WTC11 (cell line): ENCODE results near the gene TSPAN9. TPM values are rescaled to one million over a fixed set of nuclear protein-coding genes. Genes with fewer than 3 reads are reported as not detected.

ENCODE experiments used
- ATAC-seq: fragments of 200-7000 bp; cut with Tn5 transposase; 2 replicates; pipeline ENCODE4 v1.10.0; 2021; ENCODE audit warnings: mild to moderate bottlenecking, moderate library complexity
- CTCF ChIA-PET: fragments of 300-600 bp; sonication (Branson Sonifier 250); formaldehyde crosslinking; loops from one replicate; lab custom pipeline; 2021; ENCODE audit warnings: antibody characterized with exemption; lab: Charles Lee
- POLR2A ChIA-PET: fragments of 350-600 bp; sonication (Branson Sonifier 250); formaldehyde crosslinking; loops from one replicate; lab custom pipeline; 2021; ENCODE audit warnings: antibody characterized with exemption; lab: Charles Lee
- DNase-seq: peaks from one replicate; pipeline ENCODE4 v3.0.0; 2021; ENCODE audit warnings: low spot score
- H3K27ac Mint-ChIP-seq: 2 replicates; pipeline ENCODE4 v1.8.0; 2021; ENCODE audit warnings: mixed read lengths
- H3K27me3 Mint-ChIP-seq: 2 replicates; pipeline ENCODE4 v1.8.0; 2021; ENCODE audit warnings: low read depth, mild to moderate bottlenecking, moderate library complexity, mixed read lengths
- H3K36me3 Mint-ChIP-seq: 2 replicates; pipeline ENCODE4 v1.8.0; 2021; ENCODE audit warnings: mixed read lengths
- H3K4me1 Mint-ChIP-seq: 2 replicates; pipeline ENCODE4 v1.8.0; 2022; ENCODE audit warnings: mixed read lengths
- H3K4me3 Mint-ChIP-seq: 2 replicates; pipeline ENCODE4 v1.8.0; 2021; ENCODE audit warnings: mild to moderate bottlenecking, moderate library complexity, mixed read lengths
- H3K9me3 Mint-ChIP-seq: 2 replicates; pipeline ENCODE4 v1.8.0; 2021; ENCODE audit warnings: mixed read lengths
- ATF1 ChIP-seq: sonication (generic); formaldehyde crosslinking; IDR thresholded peaks from 2 replicates; pipeline ENCODE4 v1.8.1; 2023; ENCODE audit warnings: mild to moderate bottlenecking, moderate library complexity, missing genetic modification reagents
- CBFB ChIP-seq: sonication (generic); formaldehyde crosslinking; IDR thresholded peaks from 2 replicates; pipeline ENCODE4 v1.8.1; 2022; ENCODE audit warnings: mild to moderate bottlenecking, low read depth, missing genetic modification reagents
- CDX4 ChIP-seq: fragments of 250-450 bp; sonication (Bioruptor Pico); IDR thresholded peaks from 2 replicates; pipeline ENCODE4 v1.9.0; 2021; ENCODE audit warnings: moderate library complexity, mild to moderate bottlenecking, inconsistent platforms, borderline replicate concordance
- FOXK1 ChIP-seq: sonication (generic); formaldehyde crosslinking; IDR thresholded peaks from 2 replicates; pipeline ENCODE4 v1.8.0; 2022; ENCODE audit warnings: mild to moderate bottlenecking, moderate library complexity, missing genetic modification reagents
- GRHL2 ChIP-seq: fragments of 250-450 bp; sonication (Bioruptor Pico); IDR thresholded peaks from 2 replicates; pipeline ENCODE4 v1.8.0; 2022; ENCODE audit warnings: mild to moderate bottlenecking, moderate library complexity; ENCODE audit not compliant: insufficient replicate concordance, severe bottlenecking
- GTF2I ChIP-seq: fragments of 250-450 bp; sonication (Bioruptor Pico); conservative IDR thresholded peaks from 2 replicates; pipeline ENCODE4 v1.4.0; 2021; ENCODE audit warnings: mild to moderate bottlenecking
- NFATC4 ChIP-seq: fragments of 250-450 bp; sonication (Bioruptor Pico); IDR thresholded peaks from 2 replicates; pipeline ENCODE4 v1.9.0; 2021; ENCODE audit warnings: mild to moderate bottlenecking
- NFYB ChIP-seq: sonication (generic); formaldehyde crosslinking; conservative IDR thresholded peaks from 2 replicates; pipeline ENCODE4 v1.8.0; 2022; ENCODE audit warnings: low read depth, missing genetic modification reagents
- OVOL2 ChIP-seq: fragments of 250-450 bp; sonication (Bioruptor Pico); IDR thresholded peaks from 2 replicates; pipeline ENCODE4 v1.9.0; 2021; ENCODE audit warnings: mild to moderate bottlenecking, borderline replicate concordance
- PRDM15 ChIP-seq: sonication (generic); formaldehyde crosslinking; IDR thresholded peaks from 2 replicates; pipeline ENCODE4 v1.8.0; 2022; ENCODE audit warnings: missing genetic modification reagents
- PREB ChIP-seq: sonication (generic); formaldehyde crosslinking; IDR thresholded peaks from 2 replicates; pipeline ENCODE4 v1.8.1; 2022; ENCODE audit warnings: mild to moderate bottlenecking, missing genetic modification reagents, moderate library complexity, borderline replicate concordance
- ZNF232 ChIP-seq: sonication (generic); formaldehyde crosslinking; IDR thresholded peaks from 2 replicates; pipeline ENCODE4 v1.8.0; 2022; ENCODE audit warnings: mild to moderate bottlenecking, missing genetic modification reagents
- total RNA-seq: library from RNA; stranded (reverse); gene quantifications from 3 replicates; pipeline ENCODE4 v1.2.3, GENCODE V29; 2021
- TF ChIP-seq, protein P1 (sequence below): sonication (generic); formaldehyde crosslinking; IDR thresholded peaks from 2 replicates; pipeline ENCODE4 v1.8.0; 2023; ENCODE audit warnings: missing genetic modification reagents
- TF ChIP-seq, protein P2 (sequence below): sonication (generic); formaldehyde crosslinking; IDR thresholded peaks from 2 replicates; pipeline ENCODE4 v1.8.1; 2023; ENCODE audit warnings: mild to moderate bottlenecking, missing genetic modification reagents, moderate library complexity
- TF ChIP-seq, protein P3 (sequence below): sonication (generic); formaldehyde crosslinking; IDR thresholded peaks from 2 replicates; pipeline ENCODE4 v1.8.0; 2022; ENCODE audit warnings: mild to moderate bottlenecking, missing genetic modification reagents
- TF ChIP-seq, protein P4 (sequence below): fragments of 250-450 bp; sonication (Bioruptor Pico); conservative IDR thresholded peaks from 2 replicates; pipeline ENCODE4 v1.9.0; 2021; ENCODE audit warnings: mild to moderate bottlenecking
- TF ChIP-seq, protein P5 (sequence below): sonication (generic); formaldehyde crosslinking; IDR thresholded peaks from 2 replicates; pipeline ENCODE4 v1.8.0; 2023; ENCODE audit warnings: mild to moderate bottlenecking, missing genetic modification reagents

TSPAN9 gene
- total RNA-seq, 1 experiment from 2014 or later = 27.6 TPM

- Mint-ChIP-seq H3K27ac (no peak overlapping the region), H3K4me3 (no peak overlapping the region), H3K4me1 (peaks cover 4% of the 10 kb centered on the region), H3K27me3 (no peaks in the 10 kb centered on the region), H3K36me3 (peaks cover 28% of the 10 kb centered on the region), H3K9me3 (no peaks in the 10 kb centered on the region)
- POLR2A ChIA-PET = interaction anchor here (0.9 kb wide), 1 partner anchor 16 kb away, joined by 3 read pairs; no protein-coding TSS in a partner anchor
- DNase-seq (peak; percentile 7), ATAC-seq (no peak)
- CTCF ChIA-PET = interaction anchor here (0.8 to 2.8 kb wide), 10 partner anchors 8 to 197 kb away, joined by 3 to 35 read pairs (median 4); no protein-coding TSS in a partner anchor
- no peak for TF ChIP-seq FOXK1
- TF ChIP-seq, protein P1, sequence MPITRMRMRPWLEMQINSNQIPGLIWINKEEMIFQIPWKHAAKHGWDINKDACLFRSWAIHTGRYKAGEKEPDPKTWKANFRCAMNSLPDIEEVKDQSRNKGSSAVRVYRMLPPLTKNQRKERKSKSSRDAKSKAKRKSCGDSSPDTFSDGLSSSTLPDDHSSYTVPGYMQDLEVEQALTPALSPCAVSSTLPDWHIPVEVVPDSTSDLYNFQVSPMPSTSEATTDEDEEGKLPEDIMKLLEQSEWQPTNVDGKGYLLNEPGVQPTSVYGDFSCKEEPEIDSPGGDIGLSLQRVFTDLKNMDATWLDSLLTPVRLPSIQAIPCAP (CRISPR knock-in tag) = no peak
- no peak for TF ChIP-seq OVOL2 (CRISPR knock-in tag)
- TF ChIP-seq, all 79 proteins: peak for 0
Measured at GRCh38 chr12:3042394-3042793, 34.8 kb upstream of the TSPAN9 start.

DNA sequence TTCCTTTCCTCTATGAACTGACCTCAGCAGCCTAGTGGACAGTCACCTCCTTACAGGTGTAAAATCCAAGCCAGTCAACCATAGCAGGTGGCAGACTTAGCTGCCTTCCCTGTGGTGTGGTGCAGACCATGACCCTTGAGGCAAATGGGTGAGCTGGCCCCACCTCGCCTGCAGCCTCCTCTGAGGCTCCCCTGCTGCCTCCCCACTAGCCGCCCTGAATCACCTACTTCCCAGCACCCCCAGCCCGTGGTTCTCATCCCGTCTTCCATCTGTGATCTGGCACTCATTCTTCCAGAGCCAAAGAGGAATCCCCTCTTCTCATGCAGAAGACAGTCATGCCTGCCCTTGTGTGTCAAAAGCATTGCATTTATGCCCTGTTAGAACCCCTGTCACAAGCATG lies 34.4 kb upstream of the TSPAN9 start:
- DNase-seq = peak; percentile 3
- TF ChIP-seq ZNF232 = no peak
- TF ChIP-seq, protein P2, sequence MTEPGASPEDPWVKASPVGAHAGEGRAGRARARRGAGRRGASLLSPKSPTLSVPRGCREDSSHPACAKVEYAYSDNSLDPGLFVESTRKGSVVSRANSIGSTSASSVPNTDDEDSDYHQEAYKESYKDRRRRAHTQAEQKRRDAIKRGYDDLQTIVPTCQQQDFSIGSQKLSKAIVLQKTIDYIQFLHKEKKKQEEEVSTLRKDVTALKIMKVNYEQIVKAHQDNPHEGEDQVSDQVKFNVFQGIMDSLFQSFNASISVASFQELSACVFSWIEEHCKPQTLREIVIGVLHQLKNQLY = no peak
- no peak for TF ChIP-seq NFATC4 (CRISPR knock-in tag)
- no peak for TF ChIP-seq PREB (CRISPR knock-in tag)
- TF ChIP-seq CBFB = no peak
- TF ChIP-seq CDX4 (CRISPR knock-in tag) = no peak
- TF ChIP-seq, protein P3, sequence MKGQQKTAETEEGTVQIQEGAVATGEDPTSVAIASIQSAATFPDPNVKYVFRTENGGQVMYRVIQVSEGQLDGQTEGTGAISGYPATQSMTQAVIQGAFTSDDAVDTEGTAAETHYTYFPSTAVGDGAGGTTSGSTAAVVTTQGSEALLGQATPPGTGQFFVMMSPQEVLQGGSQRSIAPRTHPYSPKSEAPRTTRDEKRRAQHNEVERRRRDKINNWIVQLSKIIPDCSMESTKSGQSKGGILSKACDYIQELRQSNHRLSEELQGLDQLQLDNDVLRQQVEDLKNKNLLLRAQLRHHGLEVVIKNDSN = no peak
- TF ChIP-seq ATF1 = no peak
- no peak for TF ChIP-seq NFYB
- TF ChIP-seq GRHL2 (CRISPR knock-in tag) = no peak
- no peak for TF ChIP-seq PRDM15 (CRISPR knock-in tag)
- TF ChIP-seq, protein P4, sequence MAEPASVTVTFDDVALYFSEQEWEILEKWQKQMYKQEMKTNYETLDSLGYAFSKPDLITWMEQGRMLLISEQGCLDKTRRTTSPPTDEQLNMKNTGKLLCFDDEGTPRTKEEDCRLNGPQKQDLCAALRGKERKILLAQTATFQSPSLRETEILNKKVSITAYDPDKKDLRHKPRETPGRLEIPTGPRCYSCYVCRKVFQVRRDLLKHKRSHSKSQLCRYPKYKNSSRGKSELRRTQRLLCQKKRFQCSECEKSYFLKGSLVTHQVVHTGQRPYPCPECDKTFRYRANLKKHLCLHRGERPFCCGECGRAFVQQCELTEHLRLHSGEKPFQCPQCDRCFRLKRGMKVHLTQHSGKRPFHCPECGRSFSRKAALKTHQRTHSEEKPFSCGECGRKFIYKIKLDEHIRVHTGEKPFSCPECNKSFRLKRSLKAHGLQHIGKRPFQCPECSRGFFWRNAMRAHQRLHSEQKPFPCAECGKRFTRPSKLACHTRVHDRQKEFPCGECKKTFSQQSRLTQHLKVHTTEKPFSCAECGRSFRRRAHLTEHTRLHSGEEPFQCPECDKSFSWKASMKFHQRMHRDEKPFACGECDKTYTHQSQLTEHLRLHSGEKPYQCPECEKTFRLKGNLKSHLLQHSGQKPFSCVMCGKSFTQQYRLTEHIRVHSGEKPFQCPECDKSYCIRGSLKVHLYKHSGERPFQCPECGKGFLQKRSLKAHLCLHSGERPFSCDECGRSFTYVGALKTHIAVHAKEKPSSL (CRISPR knock-in tag) = no peak
- TF ChIP-seq, protein P5, sequence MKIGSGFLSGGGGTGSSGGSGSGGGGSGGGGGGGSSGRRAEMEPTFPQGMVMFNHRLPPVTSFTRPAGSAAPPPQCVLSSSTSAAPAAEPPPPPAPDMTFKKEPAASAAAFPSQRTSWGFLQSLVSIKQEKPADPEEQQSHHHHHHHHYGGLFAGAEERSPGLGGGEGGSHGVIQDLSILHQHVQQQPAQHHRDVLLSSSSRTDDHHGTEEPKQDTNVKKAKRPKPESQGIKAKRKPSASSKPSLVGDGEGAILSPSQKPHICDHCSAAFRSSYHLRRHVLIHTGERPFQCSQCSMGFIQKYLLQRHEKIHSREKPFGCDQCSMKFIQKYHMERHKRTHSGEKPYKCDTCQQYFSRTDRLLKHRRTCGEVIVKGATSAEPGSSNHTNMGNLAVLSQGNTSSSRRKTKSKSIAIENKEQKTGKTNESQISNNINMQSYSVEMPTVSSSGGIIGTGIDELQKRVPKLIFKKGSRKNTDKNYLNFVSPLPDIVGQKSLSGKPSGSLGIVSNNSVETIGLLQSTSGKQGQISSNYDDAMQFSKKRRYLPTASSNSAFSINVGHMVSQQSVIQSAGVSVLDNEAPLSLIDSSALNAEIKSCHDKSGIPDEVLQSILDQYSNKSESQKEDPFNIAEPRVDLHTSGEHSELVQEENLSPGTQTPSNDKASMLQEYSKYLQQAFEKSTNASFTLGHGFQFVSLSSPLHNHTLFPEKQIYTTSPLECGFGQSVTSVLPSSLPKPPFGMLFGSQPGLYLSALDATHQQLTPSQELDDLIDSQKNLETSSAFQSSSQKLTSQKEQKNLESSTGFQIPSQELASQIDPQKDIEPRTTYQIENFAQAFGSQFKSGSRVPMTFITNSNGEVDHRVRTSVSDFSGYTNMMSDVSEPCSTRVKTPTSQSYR (CRISPR knock-in tag) = no peak
- TF ChIP-seq GTF2I (CRISPR knock-in tag) = no peak
- POLR2A ChIA-PET = interaction anchor here (0.9 kb wide), 1 partner anchor 16 kb away, joined by 3 read pairs; no protein-coding TSS in a partner anchor
- Mint-ChIP-seq H3K4me1 (peaks cover 9% of the 10 kb centered on the region), H3K9me3 (no peaks in the 10 kb centered on the region), H3K27ac (no peak overlapping the region), H3K36me3 (peaks cover 24% of the 10 kb centered on the region), H3K4me3 (no peak overlapping the region), H3K27me3 (no peaks in the 10 kb centered on the region; the same call in 1 of the 2 replicates)
- CTCF ChIA-PET = interaction anchor here (0.8 to 2.8 kb wide), 5 partner anchors 9 to 198 kb away, joined by 3 to 35 read pairs (median 15); no protein-coding TSS in a partner anchor
- ATAC-seq = no peak
